HepG2 (cell line): ENCODE measurements around the gene CPEB3. TPM values are rescaled to one million over a fixed set of nuclear protein-coding genes. Genes with fewer than 3 reads are reported as not detected.

ENCODE experiments used
- ATAC-seq: fragments of 200-7000 bp; cut with Tn5 transposase; 3 replicates; pipeline ENCODE4 v1.9.1; 2020; ENCODE audit warnings: mild to moderate bottlenecking, moderate library complexity
- BruUV-seq: library from RNA; stranded (reverse); fragments of 400-500 nt; replicated peaks from 2 replicates; lab custom pipeline; 2021; lab: Mats Ljungman, UMichigan
- CTCF ChIA-PET: fragments of 300-600 bp; formaldehyde crosslinking; extraction: SDS; loops from one replicate; lab custom pipeline; 2021; ENCODE audit warnings: low total read pairs, inconsistent platforms, low intra/inter-chr PET ratio; lab: Yijun Ruan, JAX
- POLR2A ChIA-PET: fragments of 350-600 bp; sonication (Branson Sonifier 250); formaldehyde crosslinking; loops from one replicate; lab custom pipeline; 2020; ENCODE audit warnings: antibody characterized with exemption, inconsistent platforms; lab: Yijun Ruan, JAX
- DNase-seq: peaks from one replicate; pipeline ENCODE4 v3.0.0-alpha.2; 2015; ENCODE audit warnings: low spot score
- FAIRE-seq: peaks from 3 replicates; lab custom pipeline; 2011; peaks lifted over from hg19 to GRCh38; lab: Jason Lieb, UNC
- H2AFZ ChIP-seq: one replicate; pipeline ENCODE4 v1.6.1; 2011; ENCODE audit warnings: low read length, inconsistent platforms
- H3K27ac ChIP-seq: fragments of 300-600 bp; 3 replicates; pipeline ENCODE4 v1.8.0; 2011; ENCODE audit warnings: mixed run types, mild to moderate bottlenecking, mixed read lengths, low read length, inconsistent platforms; ENCODE audit not compliant: insufficient read depth; ENCODE audit errors: extremely low read length
- H3K27me3 ChIP-seq, 2 experiments: fragments of 200-600 bp in 1 of 2; 2 replicates in 1 of 2; 3 replicates in 1 of 2; pipeline versions ENCODE4 v1.6.0 to v1.8.0; 2011; ENCODE audit warnings: low read length in 2 of 2, mild to moderate bottlenecking in 2 of 2, moderate library complexity in 2 of 2, inconsistent platforms in 1 of 2; ENCODE audit not compliant: insufficient read depth in 2 of 2, control insufficient read depth in 1 of 2
- H3K36me3 ChIP-seq, 2 experiments: fragments of 200-600 bp in 1 of 2; replicated peaks in 1 of 2; 2 replicates in 1 of 2; 3 replicates in 1 of 2; pipeline versions ENCODE4 v1.5.1 to v1.8.0; 2011; ENCODE audit warnings: low read length in 2 of 2, inconsistent platforms in 1 of 2; ENCODE audit not compliant: insufficient read depth in 2 of 2, control insufficient read depth in 1 of 2
- H3K4me1 ChIP-seq: 2 replicates; pipeline ENCODE4 v1.5.1; 2012; ENCODE audit warnings: low read length, inconsistent platforms; ENCODE audit not compliant: insufficient read depth
- H3K4me2 ChIP-seq: 2 replicates; pipeline ENCODE4 v1.6.0; 2011; ENCODE audit warnings: low read depth, low read length, inconsistent platforms
- H3K4me3 ChIP-seq, 3 experiments: fragments of 200-600 bp in 1 of 3; sonication (generic), shearing (Covaris generic) in 1 of 3; replicated peaks in 1 of 3; 2 replicates each; pipeline ENCODE4 v1.5.1; 2011 to 2016; ENCODE audit warnings: low read length in 3 of 3, inconsistent platforms in 2 of 3, low read depth in 2 of 3, mild to moderate bottlenecking in 2 of 3, control low read depth in 1 of 3, mixed read lengths in 1 of 3; ENCODE audit not compliant: insufficient read depth in 1 of 3
- H3K79me2 ChIP-seq: one replicate; pipeline ENCODE4 v1.6.1; 2011; ENCODE audit warnings: low read length, inconsistent platforms; ENCODE audit not compliant: insufficient read depth
- H3K9ac ChIP-seq: 2 replicates; pipeline ENCODE4 v1.6.0; 2011; ENCODE audit warnings: mild to moderate bottlenecking, low read depth, low read length, inconsistent platforms; ENCODE audit not compliant: insufficient read depth
- H3K9me3 ChIP-seq: 2 replicates; pipeline ENCODE4 v1.5.1; 2012; ENCODE audit warnings: mild to moderate bottlenecking, low read length
- H4K20me1 ChIP-seq: 2 replicates; pipeline ENCODE4 v1.6.0; 2011; ENCODE audit warnings: inconsistent platforms, mild to moderate bottlenecking, low read length, moderate library complexity; ENCODE audit not compliant: insufficient read depth
- MBD4 ChIP-seq: IDR thresholded peaks from 2 replicates; pipeline ENCODE4 v1.6.1; 2012; ENCODE audit warnings: low read length, inconsistent platforms, borderline replicate concordance
- ZNF205 ChIP-seq: IDR thresholded peaks from 2 replicates; pipeline ENCODE4 v1.6.1; 2018; ENCODE audit warnings: missing biosample characterization, missing genetic modification reagents
- ZNF879 ChIP-seq: sonication (generic); formaldehyde crosslinking; IDR thresholded peaks from 2 replicates; pipeline ENCODE4 v1.8.1; 2023; ENCODE audit warnings: missing genetic modification reagents
- WGBS: methylation state at CpG from one replicate; pipeline ENCODE4 v1.1.6; 2017; ENCODE audit warnings: low lambda C conversion rate; 5-methylcytosine and 5-hydroxymethylcytosine counted together
- in situ Hi-C: cut with HindIII; loops from 2 replicates; pipeline ENCODE4 v1.10.0; 2017; ENCODE audit warnings: low pct_unique_long_range_greater_than_20kb; ENCODE audit not compliant: extremely low pct_ligation_motif_present
- intact Hi-C: fragments of 100-400 bp; cut with micrococcal nuclease; formaldehyde crosslinking; loops from one replicate; pipeline ENCODE4 v1.10.0; 2022; ENCODE audit not compliant: unreplicated experiment
- polyA plus RNA-seq, 8 experiments: library from polyadenylated mRNA; depleted of rRNA in 3 of 8; stranded (reverse) in 7 of 8; unstranded in 1 of 8; fragments of >200 nt; fragmentation: Illumina TruSeq in 4 of 8; extraction: Trizol in 4 of 8; gene quantifications; 2 replicates each; pipeline versions ENCODE4 v1.2.1 to v1.2.3, GENCODE V29; 2011 to 2016; ENCODE audit warnings: low read depth in 4 of 8, missing spikeins in 1 of 8, mixed read lengths in 1 of 8; ENCODE audit not compliant: insufficient read depth in 1 of 8
- total RNA-seq, 5 experiments: library from RNA; depleted of rRNA; stranded (reverse); fragments of >200 nt; fragmentation: Illumina TruSeq; extraction: Trizol; gene quantifications; 2 replicates each; pipeline ENCODE4 v1.2.3, GENCODE V29; 2016; ENCODE audit warnings: low read depth in 1 of 5
- TF ChIP-seq, protein P1 (sequence below): sonication (generic); formaldehyde crosslinking; IDR thresholded peaks from 2 replicates; pipeline ENCODE4 v1.4.0; 2020; ENCODE audit warnings: missing genetic modification reagents, borderline replicate concordance
- TF ChIP-seq, protein P2 (sequence below): sonication (generic); formaldehyde crosslinking; IDR thresholded peaks from 2 replicates; pipeline ENCODE4 v1.5.1; 2020; ENCODE audit warnings: missing genetic modification reagents, mild to moderate bottlenecking, borderline replicate concordance
- TF ChIP-seq, protein P3 (sequence below): sonication (generic); formaldehyde crosslinking; IDR thresholded peaks from 2 replicates; pipeline ENCODE4 v1.5.1; 2020; ENCODE audit warnings: missing genetic modification reagents, mild to moderate bottlenecking, borderline replicate concordance
- TF ChIP-seq, protein P4 (sequence below): sonication (generic); formaldehyde crosslinking; IDR thresholded peaks from 2 replicates; pipeline ENCODE4 v1.9.0; 2022; ENCODE audit warnings: missing genetic modification reagents, mild to moderate bottlenecking, borderline replicate concordance

CPEB3 gene
- total and polyA plus RNA-seq, 2 of the 13 experiments (the other 11 are each of a cell fraction or from before 2014, with no cell fraction given), result 0.66 to 0.70 TPM

DNA sequence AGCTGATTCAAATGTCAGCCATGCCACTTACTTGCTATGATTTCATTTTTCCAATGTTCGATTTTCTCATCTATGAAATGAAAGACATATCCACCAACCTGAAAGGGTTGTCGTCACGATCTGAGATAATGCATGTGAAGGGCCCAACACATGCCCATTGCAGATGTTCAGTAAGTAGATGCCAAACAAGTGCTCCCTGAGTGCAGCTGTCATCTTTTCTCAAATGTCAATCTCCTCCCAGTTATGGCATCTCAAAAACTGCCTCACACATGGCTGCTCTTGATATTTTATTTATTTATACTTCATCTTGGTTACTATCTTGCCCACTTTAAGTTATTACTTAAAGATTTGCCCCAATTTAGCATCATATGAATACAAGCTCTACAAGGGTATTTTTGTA lies 16.8 kb downstream of the CPEB3 start:
- BruUV-seq, result no TSS peak
- Histone ChIP-seq H4K20me1 (no peaks in the 10 kb centered on the region), H3K9me3 (no peaks in the 10 kb centered on the region), H3K27me3 (no peaks in the 10 kb centered on the region; a peak in 1 of 5 replicates), H3K4me3 (no peak overlapping the region), H3K4me2 (no peak overlapping the region), H3K4me1 (no peaks in the 10 kb centered on the region), H3K9ac (no peak overlapping the region), H3K36me3 (no peaks in the 10 kb centered on the region), H3K27ac (no peak overlapping the region), H2AFZ (no peak overlapping the region), H3K79me2 (no peaks in the 10 kb centered on the region)
- TF ChIP-seq ZNF879 (CRISPR knock-in tag), result no peak
- TF ChIP-seq ZNF205 (CRISPR knock-in tag), result no peak
- TF ChIP-seq, protein P1, sequence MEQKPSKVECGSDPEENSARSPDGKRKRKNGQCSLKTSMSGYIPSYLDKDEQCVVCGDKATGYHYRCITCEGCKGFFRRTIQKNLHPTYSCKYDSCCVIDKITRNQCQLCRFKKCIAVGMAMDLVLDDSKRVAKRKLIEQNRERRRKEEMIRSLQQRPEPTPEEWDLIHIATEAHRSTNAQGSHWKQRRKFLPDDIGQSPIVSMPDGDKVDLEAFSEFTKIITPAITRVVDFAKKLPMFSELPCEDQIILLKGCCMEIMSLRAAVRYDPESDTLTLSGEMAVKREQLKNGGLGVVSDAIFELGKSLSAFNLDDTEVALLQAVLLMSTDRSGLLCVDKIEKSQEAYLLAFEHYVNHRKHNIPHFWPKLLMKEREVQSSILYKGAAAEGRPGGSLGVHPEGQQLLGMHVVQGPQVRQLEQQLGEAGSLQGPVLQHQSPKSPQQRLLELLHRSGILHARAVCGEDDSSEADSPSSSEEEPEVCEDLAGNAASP (CRISPR knock-in tag), result no peak
- TF ChIP-seq, protein P2, sequence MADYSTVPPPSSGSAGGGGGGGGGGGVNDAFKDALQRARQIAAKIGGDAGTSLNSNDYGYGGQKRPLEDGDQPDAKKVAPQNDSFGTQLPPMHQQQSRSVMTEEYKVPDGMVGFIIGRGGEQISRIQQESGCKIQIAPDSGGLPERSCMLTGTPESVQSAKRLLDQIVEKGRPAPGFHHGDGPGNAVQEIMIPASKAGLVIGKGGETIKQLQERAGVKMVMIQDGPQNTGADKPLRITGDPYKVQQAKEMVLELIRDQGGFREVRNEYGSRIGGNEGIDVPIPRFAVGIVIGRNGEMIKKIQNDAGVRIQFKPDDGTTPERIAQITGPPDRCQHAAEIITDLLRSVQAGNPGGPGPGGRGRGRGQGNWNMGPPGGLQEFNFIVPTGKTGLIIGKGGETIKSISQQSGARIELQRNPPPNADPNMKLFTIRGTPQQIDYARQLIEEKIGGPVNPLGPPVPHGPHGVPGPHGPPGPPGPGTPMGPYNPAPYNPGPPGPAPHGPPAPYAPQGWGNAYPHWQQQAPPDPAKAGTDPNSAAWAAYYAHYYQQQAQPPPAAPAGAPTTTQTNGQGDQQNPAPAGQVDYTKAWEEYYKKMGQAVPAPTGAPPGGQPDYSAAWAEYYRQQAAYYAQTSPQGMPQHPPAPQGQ (CRISPR knock-in tag), result no peak
- TF ChIP-seq MBD4, result no peak
- TF ChIP-seq, protein P3, sequence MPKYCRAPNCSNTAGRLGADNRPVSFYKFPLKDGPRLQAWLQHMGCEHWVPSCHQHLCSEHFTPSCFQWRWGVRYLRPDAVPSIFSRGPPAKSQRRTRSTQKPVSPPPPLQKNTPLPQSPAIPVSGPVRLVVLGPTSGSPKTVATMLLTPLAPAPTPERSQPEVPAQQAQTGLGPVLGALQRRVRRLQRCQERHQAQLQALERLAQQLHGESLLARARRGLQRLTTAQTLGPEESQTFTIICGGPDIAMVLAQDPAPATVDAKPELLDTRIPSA (CRISPR knock-in tag), result no peak
- TF ChIP-seq, protein P4, sequence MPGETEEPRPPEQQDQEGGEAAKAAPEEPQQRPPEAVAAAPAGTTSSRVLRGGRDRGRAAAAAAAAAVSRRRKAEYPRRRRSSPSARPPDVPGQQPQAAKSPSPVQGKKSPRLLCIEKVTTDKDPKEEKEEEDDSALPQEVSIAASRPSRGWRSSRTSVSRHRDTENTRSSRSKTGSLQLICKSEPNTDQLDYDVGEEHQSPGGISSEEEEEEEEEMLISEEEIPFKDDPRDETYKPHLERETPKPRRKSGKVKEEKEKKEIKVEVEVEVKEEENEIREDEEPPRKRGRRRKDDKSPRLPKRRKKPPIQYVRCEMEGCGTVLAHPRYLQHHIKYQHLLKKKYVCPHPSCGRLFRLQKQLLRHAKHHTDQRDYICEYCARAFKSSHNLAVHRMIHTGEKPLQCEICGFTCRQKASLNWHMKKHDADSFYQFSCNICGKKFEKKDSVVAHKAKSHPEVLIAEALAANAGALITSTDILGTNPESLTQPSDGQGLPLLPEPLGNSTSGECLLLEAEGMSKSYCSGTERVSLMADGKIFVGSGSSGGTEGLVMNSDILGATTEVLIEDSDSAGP (CRISPR knock-in tag), result no peak
- CTCF ChIA-PET, result no interaction called here
- FAIRE-seq (no peak), ATAC-seq (no peak), DNase-seq (no peak)
- in situ Hi-C loops, result no loop called here
- POLR2A ChIA-PET, result no interaction called here
- WGBS, result 50% methylated on average over 3 of the region's 3 CpGs
- intact Hi-C loops, result no loop called here
